ENCODE measurements around the gene CPSF3. TPM values are rescaled to one million over a fixed set of nuclear protein-coding genes. Genes with fewer than 3 reads are reported as not detected.

Gene CPSF3
- total and polyA plus RNA-seq, 9 of the 15 experiments (the other 6 are each of a cell fraction or from before 2014, with no cell fraction given): 54.2 to 151 (median 94.5) TPM

DNA sequence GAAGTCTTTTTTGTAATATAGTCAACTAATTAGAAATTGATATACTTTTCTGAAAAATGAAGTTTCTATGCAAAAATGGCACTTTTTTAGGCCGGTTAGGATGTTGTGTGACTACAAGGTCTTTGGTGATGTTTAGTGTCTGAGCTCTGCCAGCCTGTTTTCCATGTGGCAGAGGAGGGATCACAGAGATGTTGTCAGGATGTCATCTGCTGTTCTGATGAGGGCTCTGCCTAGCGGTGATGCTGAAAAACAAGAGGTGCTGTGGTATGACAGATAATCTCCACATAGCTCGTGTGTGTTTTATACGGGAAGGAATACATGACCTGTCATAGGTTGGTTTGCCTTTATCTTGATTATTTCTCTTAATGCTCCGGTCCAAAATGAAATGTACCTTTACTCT lies 38.9 kb downstream of the CPSF3 start (continued):
- TF ChIP-seq, protein P1, sequence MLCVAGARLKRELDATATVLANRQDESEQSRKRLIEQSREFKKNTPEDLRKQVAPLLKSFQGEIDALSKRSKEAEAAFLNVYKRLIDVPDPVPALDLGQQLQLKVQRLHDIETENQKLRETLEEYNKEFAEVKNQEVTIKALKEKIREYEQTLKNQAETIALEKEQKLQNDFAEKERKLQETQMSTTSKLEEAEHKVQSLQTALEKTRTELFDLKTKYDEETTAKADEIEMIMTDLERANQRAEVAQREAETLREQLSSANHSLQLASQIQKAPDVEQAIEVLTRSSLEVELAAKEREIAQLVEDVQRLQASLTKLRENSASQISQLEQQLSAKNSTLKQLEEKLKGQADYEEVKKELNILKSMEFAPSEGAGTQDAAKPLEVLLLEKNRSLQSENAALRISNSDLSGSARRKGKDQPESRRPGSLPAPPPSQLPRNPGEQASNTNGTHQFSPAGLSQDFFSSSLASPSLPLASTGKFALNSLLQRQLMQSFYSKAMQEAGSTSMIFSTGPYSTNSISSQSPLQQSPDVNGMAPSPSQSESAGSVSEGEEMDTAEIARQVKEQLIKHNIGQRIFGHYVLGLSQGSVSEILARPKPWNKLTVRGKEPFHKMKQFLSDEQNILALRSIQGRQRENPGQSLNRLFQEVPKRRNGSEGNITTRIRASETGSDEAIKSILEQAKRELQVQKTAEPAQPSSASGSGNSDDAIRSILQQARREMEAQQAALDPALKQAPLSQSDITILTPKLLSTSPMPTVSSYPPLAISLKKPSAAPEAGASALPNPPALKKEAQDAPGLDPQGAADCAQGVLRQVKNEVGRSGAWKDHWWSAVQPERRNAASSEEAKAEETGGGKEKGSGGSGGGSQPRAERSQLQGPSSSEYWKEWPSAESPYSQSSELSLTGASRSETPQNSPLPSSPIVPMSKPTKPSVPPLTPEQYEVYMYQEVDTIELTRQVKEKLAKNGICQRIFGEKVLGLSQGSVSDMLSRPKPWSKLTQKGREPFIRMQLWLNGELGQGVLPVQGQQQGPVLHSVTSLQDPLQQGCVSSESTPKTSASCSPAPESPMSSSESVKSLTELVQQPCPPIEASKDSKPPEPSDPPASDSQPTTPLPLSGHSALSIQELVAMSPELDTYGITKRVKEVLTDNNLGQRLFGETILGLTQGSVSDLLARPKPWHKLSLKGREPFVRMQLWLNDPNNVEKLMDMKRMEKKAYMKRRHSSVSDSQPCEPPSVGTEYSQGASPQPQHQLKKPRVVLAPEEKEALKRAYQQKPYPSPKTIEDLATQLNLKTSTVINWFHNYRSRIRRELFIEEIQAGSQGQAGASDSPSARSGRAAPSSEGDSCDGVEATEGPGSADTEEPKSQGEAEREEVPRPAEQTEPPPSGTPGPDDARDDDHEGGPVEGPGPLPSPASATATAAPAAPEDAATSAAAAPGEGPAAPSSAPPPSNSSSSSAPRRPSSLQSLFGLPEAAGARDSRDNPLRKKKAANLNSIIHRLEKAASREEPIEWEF (CRISPR knock-in tag; IDR thresholded peaks at IDR 0.05): no peak
- TF ChIP-seq SRF (CRISPR knock-in tag; IDR thresholded peaks at IDR 0.05): no peak

DNA sequence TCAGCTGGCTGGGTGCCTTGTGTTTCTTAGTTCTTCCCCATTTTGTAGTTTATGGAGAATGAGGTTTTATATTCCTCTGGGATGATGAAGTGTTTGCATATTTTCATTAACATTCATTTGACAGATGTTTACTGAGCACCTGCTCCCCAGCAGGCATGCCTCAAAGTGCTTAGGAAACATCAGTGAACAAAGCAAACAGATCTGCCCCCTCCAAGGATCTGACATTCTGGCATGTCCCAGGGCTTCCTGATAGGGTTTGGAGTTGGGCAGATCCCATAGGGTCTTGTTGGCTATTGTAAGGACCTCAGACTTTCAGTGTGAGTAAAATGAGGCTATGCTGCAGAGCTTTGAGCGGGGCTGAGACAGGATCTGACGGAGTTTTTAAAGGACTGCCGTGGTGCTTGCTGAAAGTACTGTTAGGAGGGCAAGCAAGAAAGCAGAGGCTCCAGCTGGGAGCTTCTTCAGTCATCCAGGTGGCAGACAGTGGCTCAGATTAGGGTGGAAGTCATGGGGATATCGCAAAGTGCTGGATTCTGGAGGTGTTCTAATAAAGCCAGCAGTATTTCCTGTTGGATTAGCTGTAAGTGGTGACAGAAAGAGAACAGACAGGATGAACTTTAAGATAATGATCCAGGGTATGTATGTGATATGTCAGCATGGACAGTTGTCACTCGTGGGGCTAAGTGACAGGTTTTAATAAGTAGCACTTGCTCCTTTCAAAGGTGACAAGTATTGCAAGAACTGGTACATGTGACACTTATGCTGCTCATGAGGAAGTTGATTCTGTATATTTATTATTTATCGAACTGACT lies 39.6 kb downstream of the CPSF3 start:
- BruUV-seq (replicated peaks): no TSS peak
- no peak overlapping the region for H2AFZ ChIP-seq (ENCODE audit: low read depth, low read length)
- ATAC-seq (no peak), DNase-seq (ENCODE audit: extremely low read depth in 1 of 4, low spot score in 3 of 4) (no peak), FAIRE-seq (no peak)
- no peaks in the 10 kb centered on the region for H3K9me1 ChIP-seq (ENCODE audit: control insufficient read depth, insufficient read depth, low read length)
- TF ChIP-seq MYC (IDR thresholded peaks at IDR 0.05; ENCODE audit: low read depth, low read length) (no peak), MYC (CRISPR knock-in tag; IDR thresholded peaks at IDR 0.05; ENCODE audit: borderline replicate concordance, low read depth) (no peak), CREM (IDR thresholded peaks at IDR 0.05; ENCODE audit: low read depth) (no peak), SMARCA5 (IDR thresholded peaks at IDR 0.05) (no peak), DDX20 (tag; IDR thresholded peaks at IDR 0.05; ENCODE audit: low read depth) (no peak)
- no peak overlapping the region for H3K4me3 ChIP-seq
- peaks cover 0 to 4% of the 10 kb centered on the region in 2 experiments; a peak in 1 of 5 replicates for H3K4me1 ChIP-seq (replicated peaks in 1 of 2; ENCODE audit: control insufficient read depth in 2 of 2, insufficient read depth in 2 of 2, low read length in 2 of 2)
- peaks cover 67% of the 10 kb centered on the region for H3K36me3 ChIP-seq (ENCODE audit: control insufficient read depth, insufficient read depth, low read length)
- H3K27ac ChIP-seq (ENCODE audit: extremely low read depth, low read depth, low read length): no peak overlapping the region
- ChIA-PET POLR2A (interaction anchor here (0.8 kb wide), 1 partner anchor 14 kb away, joined by 3 read pairs; no protein-coding TSS in a partner anchor), CTCF (ENCODE audit: low intra/inter-chr PET ratio) (no interaction called here)
- intact Hi-C loops (cut with micrococcal nuclease): no loop called here
- no peak overlapping the region for H3K4me2 ChIP-seq (ENCODE audit: insufficient read depth, low read length)
- H3K9me3 ChIP-seq (replicated peaks; ENCODE audit: control insufficient read depth, insufficient read depth, low read depth, low read length): no peaks in the 10 kb centered on the region
- no peaks in the 10 kb centered on the region for H3K79me2 ChIP-seq (ENCODE audit: control insufficient read depth, insufficient read depth, low read length)
- no peak overlapping the region for H3K9ac ChIP-seq (ENCODE audit: insufficient read depth in 1 of 2, low read depth in 2 of 2, low read length in 2 of 2)
- no peaks in the 10 kb centered on the region for H3K27me3 ChIP-seq (ENCODE audit: control insufficient read depth in 2 of 2, insufficient read depth in 2 of 2, low read length in 2 of 2)
- H4K20me1 ChIP-seq (replicated peaks; ENCODE audit: control insufficient read depth, insufficient read depth, low read length): no peaks in the 10 kb centered on the region
- 85% methylated on average over 6 of the region's 6 CpGs for WGBS (ENCODE audit: insufficient coverage, low coverage, missing lambda C conversion rate)
- in situ Hi-C loops (cut with MboI): no loop called here
